Middle frontal gyrus (tissue), 1 donor: ENCODE data around the gene ASB7.

Experiments used
- DNase-seq: peaks from one replicate; pipeline ENCODE4 v3.0.0-alpha.2; 2015; ENCODE audit warnings: low spot score; ENCODE audit errors: extremely low spot score

Gene ASB7

GRCh38 chr15:100684591-100684990, 82.2 kb downstream of the ASB7 start:
- no peak for DNase-seq

DNA sequence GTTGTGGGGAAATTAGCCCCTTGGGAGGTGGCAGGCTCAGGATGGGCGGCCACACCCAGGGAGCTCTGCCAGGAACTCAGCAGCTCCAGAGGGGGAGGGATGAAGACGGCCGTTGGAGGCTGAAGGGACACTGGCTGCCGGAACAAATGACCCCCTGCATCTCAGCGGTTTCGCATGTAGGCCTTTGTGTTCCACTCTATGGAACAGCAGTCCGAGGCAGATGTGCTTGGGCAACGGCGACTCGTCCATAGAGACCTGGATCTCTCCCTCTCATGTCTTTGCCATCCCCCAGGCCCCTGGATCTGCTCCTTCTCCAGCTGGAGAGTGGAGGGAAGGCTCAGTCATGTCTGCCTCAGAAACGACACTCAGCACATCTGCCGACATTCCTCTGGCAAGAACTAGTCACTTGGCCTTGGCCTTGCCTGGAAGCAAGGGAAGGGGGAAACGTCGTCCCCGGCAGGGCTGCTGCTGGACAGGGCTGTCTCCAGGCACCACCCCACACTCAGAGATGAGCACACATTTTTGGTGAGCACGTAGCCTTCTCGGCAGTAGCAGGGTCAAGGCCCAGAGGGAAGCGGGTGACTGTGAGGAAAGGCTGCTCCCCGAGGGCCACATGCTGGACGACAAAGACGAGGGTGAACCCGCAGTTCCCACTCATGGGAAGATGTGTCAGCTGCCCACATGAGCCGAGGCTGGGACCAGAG, 83.8 kb downstream of the ASB7 start:
- DNase-seq = no peak

DNA sequence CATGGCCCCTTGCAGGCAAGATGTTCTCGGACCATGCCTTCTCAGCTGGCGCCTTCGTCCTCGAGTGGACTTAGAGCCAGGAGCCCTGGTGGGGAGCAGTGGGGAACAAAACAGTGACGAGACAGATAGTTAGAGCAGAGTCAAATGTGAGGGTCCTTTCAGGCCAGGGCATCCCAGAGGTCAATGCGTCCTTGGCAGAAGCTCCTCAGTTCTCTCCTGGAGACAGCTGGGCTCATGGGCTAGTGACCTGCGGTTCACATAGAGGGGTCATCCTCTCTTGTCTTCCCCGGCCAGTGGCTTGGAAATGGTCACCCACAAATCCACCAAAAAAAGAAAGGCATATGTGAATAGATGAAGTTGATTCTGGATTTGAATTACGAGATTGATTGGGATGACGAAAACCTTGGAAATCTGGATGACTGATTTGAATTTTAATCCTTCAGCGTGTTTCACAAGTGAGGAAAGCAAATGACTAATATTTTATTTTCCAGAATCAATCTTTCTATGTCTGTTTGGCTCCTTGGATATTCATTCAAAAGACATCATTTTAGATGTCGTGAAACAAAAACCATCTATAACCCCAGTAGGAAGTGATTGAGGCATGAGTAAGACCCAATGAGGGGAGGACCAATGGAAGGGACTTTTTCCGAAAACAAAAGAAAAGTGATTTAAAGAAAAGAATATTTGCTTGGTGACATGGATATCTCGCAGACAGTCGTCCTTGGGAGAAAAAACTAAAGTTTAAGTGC, 84.5 kb downstream of the ASB7 start:
- DNase-seq = no peak

- no peak for DNase-seq
These were observed 85.3 kb downstream of the ASB7 start for GRCh38 chr15:100687582-100688141.

GRCh38 chr15:100688549-100689120, 86.2 kb downstream of the ASB7 start:
- no peak for DNase-seq

GRCh38 chr15:100689131-100689899, 86.9 kb downstream of the ASB7 start:
- no peak for DNase-seq

DNA sequence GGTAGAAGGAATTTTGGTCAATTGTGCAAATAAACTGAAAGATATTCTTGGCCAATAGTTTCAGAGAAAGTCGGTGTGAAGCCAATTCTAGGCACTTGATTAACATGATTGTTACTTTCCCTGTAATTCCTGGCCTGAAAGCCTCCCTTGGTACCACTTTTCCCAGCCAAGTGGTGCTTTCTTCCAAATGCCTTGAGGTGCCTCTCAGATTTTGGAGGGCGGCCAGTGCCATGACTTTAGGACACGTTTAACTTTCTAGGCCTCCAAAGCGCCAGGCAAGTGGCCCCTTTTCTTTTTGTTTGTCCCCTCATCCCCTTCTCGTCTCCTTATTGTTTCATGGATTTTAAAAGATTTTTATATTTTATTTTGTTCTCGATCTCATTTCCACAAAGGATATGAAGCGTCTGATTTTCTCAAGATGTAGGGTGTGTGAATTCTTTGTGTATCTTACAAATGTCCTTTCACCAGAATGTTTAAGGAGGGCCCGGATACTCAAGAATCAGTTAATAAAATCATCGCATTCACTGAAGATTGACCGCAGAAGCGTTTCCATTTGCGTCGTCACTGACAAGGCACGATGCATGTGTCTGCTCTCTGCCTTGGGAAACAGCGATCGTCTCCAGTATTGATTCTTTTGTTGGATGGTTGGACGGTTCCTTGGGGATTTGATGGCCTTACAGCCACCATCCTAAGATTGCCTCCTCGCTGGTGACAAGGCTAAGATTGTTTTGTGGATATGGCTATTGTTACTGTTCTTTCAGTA, 87.8 kb downstream of the ASB7 start:
- no peak for DNase-seq

DNA sequence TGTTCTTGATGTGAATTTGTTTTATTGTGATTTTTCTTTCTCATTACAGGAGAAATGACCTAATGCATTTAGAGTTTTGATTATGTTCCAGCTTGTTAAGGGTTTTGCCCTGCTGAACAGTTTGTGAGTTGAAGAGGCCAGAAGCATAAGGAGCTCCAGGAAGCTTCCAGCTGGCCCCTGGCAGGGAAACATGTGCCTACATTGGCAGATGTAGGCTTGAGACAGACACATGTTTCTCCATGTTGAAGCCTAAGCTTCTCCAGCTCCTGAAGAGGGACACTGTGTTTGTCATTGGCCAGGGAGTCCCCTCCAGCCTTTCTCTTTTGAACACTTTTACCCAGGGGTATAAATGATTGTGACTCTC, 88.4 kb downstream of the ASB7 start:
- DNase-seq = no peak

GRCh38 chr15:100691321-100691720, 88.9 kb downstream of the ASB7 start:
- DNase-seq = no peak

DNA sequence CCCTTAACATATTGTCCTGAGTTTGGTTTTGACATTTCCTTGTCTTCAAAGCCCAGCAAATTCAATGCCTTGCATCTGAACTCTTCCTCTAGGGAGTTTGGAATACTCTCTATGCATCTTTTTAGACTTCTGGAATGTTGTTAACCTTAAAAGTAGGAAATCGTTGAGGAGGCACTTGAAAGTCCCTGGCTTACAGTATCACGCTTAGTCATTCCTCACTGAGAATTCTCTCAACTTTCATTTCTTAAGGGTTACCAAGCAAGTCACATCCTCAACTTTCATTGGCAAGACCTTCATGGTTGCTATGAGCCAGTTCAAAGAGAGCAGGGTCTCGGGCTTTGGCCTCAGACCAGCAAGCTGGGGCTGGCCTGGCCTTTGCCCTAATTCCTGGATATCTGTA, 89.9 kb downstream of the ASB7 start:
- DNase-seq = no peak

DNA sequence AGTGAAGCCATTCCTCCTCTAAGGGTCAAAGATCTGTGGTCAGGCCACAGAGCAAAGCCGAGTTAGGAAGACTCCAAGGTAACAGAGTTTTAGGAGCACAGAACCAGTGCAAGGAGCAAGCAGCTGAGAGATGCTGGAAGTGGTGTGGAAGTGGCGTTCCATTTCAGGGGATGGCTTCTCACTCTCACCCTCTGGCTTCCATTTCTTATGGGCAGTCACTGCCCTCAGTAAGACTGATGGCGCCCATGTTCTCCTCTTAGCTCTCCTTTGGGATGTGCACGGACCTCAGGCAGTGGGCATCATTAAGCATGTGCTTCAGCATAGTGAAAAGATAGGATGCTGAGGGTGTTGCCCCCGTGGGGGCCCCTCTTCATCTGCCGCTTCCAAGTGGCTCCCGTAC, 90.3 kb downstream of the ASB7 start:
- no peak for DNase-seq

DNA sequence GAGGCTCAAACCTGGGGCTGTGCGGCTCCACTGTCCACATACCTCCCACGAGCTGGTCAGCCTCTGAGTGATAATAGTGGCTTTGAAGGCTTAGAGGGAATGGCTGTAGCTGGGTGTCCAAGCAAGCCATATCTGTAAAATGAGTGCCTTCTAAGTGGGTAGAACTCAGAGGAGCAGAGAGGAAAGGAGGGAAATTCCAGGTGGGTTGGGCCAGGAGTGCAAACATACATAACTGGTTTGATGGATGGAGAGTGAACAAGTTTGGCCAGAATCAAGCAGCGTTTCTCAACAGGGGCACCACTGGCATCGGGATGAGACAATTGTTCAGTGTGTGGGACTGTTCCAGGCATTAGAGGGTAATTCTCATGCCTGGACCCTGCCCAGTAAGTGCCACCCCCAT, 91.1 kb downstream of the ASB7 start:
- no peak for DNase-seq

- no peak for DNase-seq
These were observed 92.1 kb downstream of the ASB7 start for GRCh38 chr15:100694381-100695021.

DNA sequence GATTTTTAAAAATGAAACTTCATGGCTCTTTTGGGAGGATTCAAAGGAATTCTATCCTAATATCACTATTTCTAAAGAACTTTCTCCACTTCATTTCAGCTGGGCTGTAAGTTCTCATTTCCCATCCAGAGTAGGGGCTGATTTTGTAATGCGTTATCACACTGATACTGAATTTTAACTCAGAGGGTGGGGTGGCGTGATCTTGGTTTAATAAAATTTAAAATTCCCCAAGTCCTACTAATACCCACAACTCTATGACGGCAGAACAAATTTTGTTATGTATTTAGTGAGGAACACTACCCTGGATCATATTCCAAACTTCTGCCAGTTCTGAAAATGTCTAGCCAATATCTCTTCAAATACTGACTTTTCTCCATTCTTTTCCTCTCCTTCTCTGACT, 92.7 kb downstream of the ASB7 start:
- no peak for DNase-seq

- no peak for DNase-seq
These were observed 94.1 kb downstream of the ASB7 start for GRCh38 chr15:100696452-100696851.
